Activated CD8-positive, alpha-beta memory T cell treated with anti-CD3 and anti-CD28 coated beads for 4 hours (primary cell): ENCODE results near the gene PARG.
"Not testable (repeated sequence)": the region's sequence is repeated elsewhere in the genome, so short reads cannot be mapped to it uniquely, and the experiment has no call there.

Source experiments
- DNase-seq, 2 donors: peaks; one replicate each; pipeline ENCODE4 v3.0.0-alpha.2; 2020; ENCODE audit warnings: low read depth in 2 of 2

Gene PARG

GRCh38 chr10:49941447-49942338, at the start of gene PARG, which contains the start of gene TIMM23B:
Gene PARG, minus strand, starts transcription at chr10:49942027. Its CDS starts 302 bp downstream, at chr10:49941725.
Gene TIMM23B, plus strand, starts transcription at chr10:49942053. Its CDS starts 142 bp downstream, at chr10:49942195.
- DNase-seq, result peak; percentile 57 to 62

DNA sequence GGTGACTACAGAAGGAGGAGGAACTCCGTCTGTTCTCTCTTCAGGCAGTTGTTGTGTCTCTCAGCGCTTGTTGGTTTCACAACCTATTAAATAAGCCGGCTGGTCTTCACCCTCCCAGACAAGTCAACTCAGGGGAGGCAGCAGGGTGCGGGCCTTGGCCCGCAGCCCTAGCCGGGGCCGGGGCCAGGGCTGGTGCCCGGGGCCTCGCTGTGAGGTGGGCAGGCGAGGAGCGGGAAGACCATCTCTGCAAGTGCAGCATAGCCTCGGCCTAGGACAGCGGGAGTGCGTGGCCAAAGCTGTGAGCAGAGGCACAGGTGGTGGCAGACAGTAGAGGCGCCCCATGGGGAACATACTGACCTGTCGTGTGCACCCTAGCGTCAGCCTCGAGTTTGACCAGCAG, 46.5 kb upstream of the PARG start, which contains the start of gene AGAP6:
Gene AGAP6 (plus strand): TSS at position 31 of the 400 bp plus-strand sequence. CDS start 310 bp downstream, at position 341.
- not testable (repeated sequence) for DNase-seq

DNA sequence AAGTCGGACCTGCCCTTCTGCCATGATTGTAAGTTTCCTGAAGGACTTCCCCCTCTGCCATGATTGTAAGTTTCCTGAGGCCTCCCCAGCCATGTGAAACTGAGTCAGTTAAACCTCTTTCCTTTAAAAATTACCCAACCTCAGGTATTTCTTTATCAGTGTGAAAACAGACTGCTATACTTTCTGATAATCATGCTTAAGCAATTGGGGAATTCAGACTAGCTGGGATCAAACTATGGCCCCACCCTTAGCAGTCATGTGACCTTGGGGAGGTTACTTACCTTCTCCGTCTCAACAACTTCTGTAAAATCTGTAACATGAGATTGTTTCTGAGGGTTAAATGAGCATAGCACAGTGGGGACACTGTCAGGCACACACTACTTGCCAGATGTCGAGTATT, 45.4 kb upstream of the PARG start:
- DNase-seq, result not testable (repeated sequence)

DNA sequence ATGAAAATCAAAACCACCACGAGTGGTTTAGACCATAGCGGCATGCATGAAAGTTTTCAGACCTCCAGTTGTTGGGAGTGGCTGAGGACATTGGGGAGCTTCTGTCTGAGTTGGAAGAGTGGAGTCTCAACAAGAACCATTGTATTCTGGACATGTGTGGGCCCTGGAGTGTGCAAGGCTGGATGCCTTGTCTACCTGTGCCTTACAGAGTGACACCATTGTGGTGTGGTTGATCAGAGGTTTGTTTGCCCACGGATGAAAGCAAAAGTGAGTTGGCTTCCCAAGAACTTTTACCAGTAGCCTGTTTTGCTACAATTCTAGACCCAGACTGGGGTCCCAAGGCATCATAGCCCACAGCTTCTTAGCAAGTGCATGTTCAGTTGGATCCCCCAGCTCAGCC, 35.9 kb upstream of the PARG start:
- not testable (repeated sequence) for DNase-seq

- DNase-seq, result not testable (repeated sequence)
These were observed 30.3 kb upstream of the PARG start for GRCh38 chr10:49972094-49972493.

GRCh38 chr10:49971466-49971865, 29.6 kb upstream of the PARG start:
- DNase-seq, result not testable (repeated sequence)

GRCh38 chr10:49970331-49970857, 28.6 kb upstream of the PARG start:
- DNase-seq, result not testable (repeated sequence)

DNA sequence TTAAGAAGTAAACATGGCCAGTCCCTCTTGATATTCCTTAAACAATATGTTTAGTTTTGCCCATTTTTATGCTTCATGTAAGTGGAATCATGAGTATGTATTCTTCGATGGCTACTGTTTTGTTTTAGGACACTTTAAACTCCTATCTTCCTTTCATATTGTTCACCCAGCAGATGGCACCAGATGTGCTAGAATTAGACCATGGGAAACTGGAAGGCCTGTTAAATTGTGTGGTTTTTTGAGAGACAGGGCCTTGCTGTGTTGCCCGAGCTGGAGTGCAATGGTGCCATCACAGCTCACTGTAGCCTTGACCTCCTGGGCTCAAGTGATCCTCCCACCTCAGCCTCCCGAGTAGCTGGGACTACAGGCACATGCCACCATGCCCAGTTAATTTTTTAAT, 11.3 kb upstream of the PARG start:
- DNase-seq, result not testable (repeated sequence)

DNA sequence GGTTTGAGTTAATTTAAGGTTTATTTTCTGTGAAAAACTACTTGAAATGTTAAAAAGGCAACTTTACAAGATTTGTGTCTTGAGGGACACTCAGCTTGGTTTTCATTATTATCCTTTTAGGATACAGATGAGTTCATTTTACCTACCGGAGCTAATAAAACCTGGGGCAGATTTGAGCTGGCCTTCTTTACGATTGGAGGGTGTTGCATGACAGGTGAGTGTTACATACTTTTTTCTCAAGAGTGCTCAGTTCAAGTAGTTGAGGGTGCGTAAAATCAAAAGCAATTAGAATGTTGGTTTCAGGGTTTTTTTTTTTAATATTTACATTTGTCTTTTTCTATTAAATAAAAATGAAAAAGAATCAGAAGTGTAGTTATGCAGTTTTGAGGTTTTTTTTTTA, 10.2 kb upstream of the PARG start:
- DNase-seq, result not testable (repeated sequence)

GRCh38 chr10:49948737-49949136, 6.9 kb upstream of the PARG start:
- not testable (repeated sequence) for DNase-seq

DNA sequence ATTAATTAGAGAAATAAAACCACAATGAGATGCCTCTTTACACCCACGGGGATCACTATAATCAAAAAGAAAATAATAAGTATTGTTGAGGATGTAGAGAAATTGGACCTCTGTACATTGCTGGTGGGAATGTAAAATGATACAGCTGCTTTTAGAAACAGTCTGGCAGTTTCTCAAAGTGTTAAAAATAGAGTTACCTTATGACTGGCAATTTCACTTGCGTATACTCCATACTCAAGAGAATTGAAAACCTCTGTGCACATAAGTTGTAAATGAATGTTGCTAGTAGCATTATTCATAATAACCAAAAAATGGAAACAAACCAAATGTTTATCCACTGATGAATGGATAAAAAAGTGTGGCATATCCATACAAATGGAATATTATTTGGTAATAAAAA, 6.3 kb upstream of the PARG start:
- DNase-seq, result not testable (repeated sequence)

DNA sequence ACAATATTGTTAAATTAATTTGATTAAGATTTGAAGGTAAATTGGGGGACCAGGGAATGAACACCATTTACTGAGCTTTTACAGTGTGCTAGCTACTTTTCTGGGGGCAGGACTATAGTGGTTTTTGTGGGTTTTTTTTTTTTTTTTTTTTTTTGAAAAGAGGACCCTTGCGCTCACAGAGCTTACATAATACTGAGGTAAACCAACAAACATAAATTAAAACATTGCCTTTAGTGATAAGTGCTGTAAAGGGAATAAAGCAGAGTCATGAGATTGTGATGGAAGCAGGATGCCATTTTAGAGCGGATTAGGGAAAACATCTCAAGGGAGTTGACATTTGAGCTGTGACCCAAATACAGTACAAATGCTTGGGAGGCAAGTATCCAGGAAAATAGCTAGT, 1.8 kb upstream of the PARG start:
- not testable (repeated sequence) for DNase-seq

DNA sequence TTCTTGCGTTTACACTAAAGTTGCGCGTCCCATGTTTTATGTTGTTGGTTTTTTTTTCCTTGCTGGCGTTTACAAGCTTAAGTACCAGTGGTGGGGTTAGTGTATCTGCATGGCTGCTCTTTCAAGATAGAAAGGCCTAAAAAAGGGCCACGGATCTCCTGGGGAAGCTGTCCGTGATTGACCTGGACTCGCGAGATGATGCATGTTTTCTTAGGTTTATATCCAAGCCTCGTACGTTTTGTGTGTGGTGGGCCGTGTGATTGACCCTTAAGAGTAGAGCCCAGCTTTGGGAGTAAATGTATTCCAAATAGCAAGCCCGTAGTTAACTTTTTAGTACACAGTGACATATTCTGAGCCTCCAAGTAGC, 495 bp upstream of the PARG start:
- DNase-seq, result not testable (repeated sequence)

- DNase-seq, result not testable (repeated sequence)
These were observed 9.7 kb downstream of the PARG start for GRCh38 chr10:49931959-49932728.

DNA sequence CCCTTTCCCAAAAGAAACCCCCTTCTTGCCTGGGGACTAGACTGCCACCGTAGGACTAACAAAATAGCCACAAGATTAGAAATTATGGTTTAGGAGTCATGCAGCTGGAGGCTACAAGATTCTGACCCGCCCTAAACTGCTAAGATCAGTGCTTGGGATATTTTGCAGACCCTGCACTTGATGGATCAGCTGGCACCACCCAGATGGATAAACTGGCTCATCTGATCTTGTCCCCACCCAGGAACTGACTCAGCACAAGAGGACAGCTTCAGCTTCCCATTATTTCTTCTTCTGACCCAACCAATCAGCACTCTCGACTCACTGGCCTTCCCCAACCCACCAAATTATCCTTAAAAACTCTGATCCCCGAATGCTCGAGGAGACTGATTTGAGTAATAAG, 10.6 kb downstream of the PARG start:
- not testable (repeated sequence) for DNase-seq

- not testable (repeated sequence) for DNase-seq
These were observed 18.3 kb downstream of the PARG start for GRCh38 chr10:49923572-49923971.

DNA sequence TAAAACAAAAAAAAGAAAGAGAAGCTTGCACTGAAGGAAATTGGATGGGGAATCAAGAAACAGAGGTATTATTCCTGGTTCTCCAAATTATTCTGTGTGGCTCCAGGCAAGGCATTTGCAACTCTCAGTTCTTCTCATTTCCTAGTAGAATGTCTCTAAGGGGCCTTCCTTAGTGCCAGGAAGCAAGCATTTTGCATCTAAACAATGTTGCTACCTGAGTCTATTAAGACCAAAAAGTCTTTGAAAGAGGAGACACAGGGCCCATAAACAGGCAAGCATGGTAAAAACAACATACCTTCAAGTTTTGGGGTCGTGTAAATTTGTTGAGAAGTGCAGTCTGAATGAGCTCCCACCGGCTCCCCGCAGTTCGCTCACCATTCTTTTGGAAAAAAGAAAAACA, 19.8 kb downstream of the PARG start:
- not testable (repeated sequence) for DNase-seq

DNA sequence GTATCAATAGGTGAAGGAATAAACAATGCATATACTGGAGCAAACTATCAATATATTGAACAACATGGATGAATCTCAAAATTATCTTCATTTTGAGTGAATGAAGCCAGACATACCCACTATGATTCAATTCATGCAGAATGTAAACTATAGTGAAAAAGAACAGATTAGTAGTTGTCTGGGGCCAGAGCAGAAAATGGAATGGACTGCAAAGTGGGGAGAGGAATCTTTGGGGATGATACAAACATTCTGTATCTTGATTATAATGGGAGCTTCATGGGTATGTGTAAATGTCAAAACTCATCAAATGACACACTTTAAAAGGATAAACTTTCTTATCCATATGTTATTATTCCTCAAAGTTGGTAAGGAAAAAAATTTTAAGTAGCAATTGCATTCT, 23.9 kb downstream of the PARG start:
- not testable (repeated sequence) for DNase-seq

DNA sequence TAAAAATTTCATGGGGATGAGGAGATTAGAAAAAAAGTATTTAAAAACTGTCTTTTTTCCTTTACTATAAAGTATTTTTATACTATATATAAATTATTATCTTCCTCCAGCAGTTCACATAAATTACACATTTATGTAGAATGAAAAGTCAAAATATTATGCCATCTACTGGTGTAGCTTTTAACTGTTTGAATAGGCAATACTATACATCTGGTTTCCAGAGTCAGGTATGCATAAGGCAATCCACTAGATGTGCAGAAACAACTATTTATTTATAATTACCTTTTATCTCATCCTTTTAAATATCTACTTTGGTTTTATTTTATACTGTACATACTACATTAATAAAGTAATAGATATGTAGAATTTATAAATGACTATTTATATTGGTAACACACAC, 25.4 kb downstream of the PARG start:
- DNase-seq, result not testable (repeated sequence)

- not testable (repeated sequence) for DNase-seq
These were observed 31.5 kb downstream of the PARG start for GRCh38 chr10:49910295-49910694.

GRCh38 chr10:49908290-49909080, 33.3 kb downstream of the PARG start:
- not testable (repeated sequence) for DNase-seq
